Liver (tissue), 9 donors: ENCODE data around the gene KLF11. TPM values are rescaled to one million over a fixed set of nuclear protein-coding genes. Genes with fewer than 3 reads are reported as not detected.

ENCODE experiments used
- DNase-seq: peaks from one replicate; pipeline ENCODE4 v3.0.0-alpha.2; 2017; ENCODE audit warnings: low spot score
- H3K27ac ChIP-seq, 2 donors: one replicate each; pipeline ENCODE4 v1.7.0; 2013; ENCODE audit warnings: inconsistent platforms in 2 of 2, low read length in 2 of 2, control low read depth in 1 of 2, low read depth in 1 of 2, mild to moderate bottlenecking in 1 of 2
- H3K27me3 ChIP-seq, 4 donors: one replicate each; pipeline versions ENCODE4 v1.6.1 to v1.7.0; 2013; ENCODE audit warnings: low read length in 3 of 4, inconsistent platforms in 1 of 4, mild to moderate bottlenecking in 1 of 4, moderate library complexity in 1 of 4; ENCODE audit not compliant: control insufficient read depth in 4 of 4, insufficient read depth in 4 of 4
- H3K36me3 ChIP-seq, 4 donors: one replicate each; pipeline versions ENCODE4 v1.6.1 to v1.7.0; 2013; ENCODE audit warnings: low read length in 3 of 4, mild to moderate bottlenecking in 3 of 4, low read depth in 1 of 4, moderate library complexity in 1 of 4; ENCODE audit not compliant: control insufficient read depth in 4 of 4, insufficient read depth in 3 of 4
- H3K4me1 ChIP-seq, 4 donors: one replicate each; pipeline versions ENCODE4 v1.6.1 to v1.7.0; 2013; ENCODE audit warnings: low read length in 3 of 4, mild to moderate bottlenecking in 3 of 4, moderate library complexity in 1 of 4; ENCODE audit not compliant: control insufficient read depth in 4 of 4, insufficient read depth in 4 of 4
- H3K4me3 ChIP-seq, 3 donors: one replicate each; pipeline versions ENCODE4 v1.6.1 to v1.7.0; 2013; ENCODE audit warnings: low read length in 3 of 3, control low read depth in 1 of 3, low read depth in 1 of 3, mild to moderate bottlenecking in 1 of 3
- H3K9ac ChIP-seq, 2 donors: one replicate each; pipeline ENCODE4 v1.7.0; 2013; ENCODE audit warnings: low read length in 2 of 2, mild to moderate bottlenecking in 2 of 2, moderate library complexity in 2 of 2, control low read depth in 1 of 2, low read depth in 1 of 2
- H3K9me3 ChIP-seq, 4 donors: one replicate each; pipeline versions ENCODE4 v1.6.1 to v1.7.0; 2013; ENCODE audit warnings: low read length in 3 of 4; ENCODE audit not compliant: control insufficient read depth in 4 of 4
- EGR1 ChIP-seq, 2 donors: IDR thresholded peaks; 2 replicates each; pipeline ENCODE4 v1.6.1; 2016 to 2018; ENCODE audit warnings: antibody characterized with exemption in 2 of 2, low read depth in 2 of 2
- FOXA1 ChIP-seq: IDR thresholded peaks from 2 replicates; pipeline ENCODE4 v1.6.1; 2016; ENCODE audit warnings: antibody characterized with exemption
- FOXA2 ChIP-seq: IDR thresholded peaks from 2 replicates; pipeline ENCODE4 v1.6.1; 2016; ENCODE audit warnings: antibody characterized with exemption
- GABPA ChIP-seq, 2 donors: IDR thresholded peaks in 1 of 2; conservative IDR thresholded peaks in 1 of 2; 2 replicates each; pipeline ENCODE4 v1.6.1; 2016; ENCODE audit warnings: antibody characterized with exemption in 2 of 2, mild to moderate bottlenecking in 1 of 2, moderate library complexity in 1 of 2
- HNF4A ChIP-seq, 2 donors: conservative IDR thresholded peaks; 2 replicates each; pipeline ENCODE4 v1.6.1; 2016; ENCODE audit warnings: antibody characterized with exemption in 2 of 2, mild to moderate bottlenecking in 2 of 2
- HNF4G ChIP-seq: IDR thresholded peaks from 2 replicates; pipeline ENCODE4 v1.6.1; 2016; ENCODE audit warnings: antibody characterized with exemption
- JUND ChIP-seq, 2 donors: IDR thresholded peaks; 2 replicates each; pipeline ENCODE4 v1.6.1; 2016; ENCODE audit warnings: antibody characterized with exemption in 2 of 2
- NR2F2 ChIP-seq: IDR thresholded peaks from 2 replicates; pipeline ENCODE4 v1.6.1; 2016; ENCODE audit warnings: antibody characterized with exemption
- RAD21 ChIP-seq, 2 donors: IDR thresholded peaks; 2 replicates each; pipeline ENCODE4 v1.6.1; 2016; ENCODE audit warnings: antibody characterized with exemption in 2 of 2, mild to moderate bottlenecking in 2 of 2
- RXRA ChIP-seq, 2 donors: IDR thresholded peaks; 2 replicates each; pipeline ENCODE4 v1.6.1; 2017 to 2018; ENCODE audit warnings: antibody characterized with exemption in 2 of 2, mild to moderate bottlenecking in 1 of 2
- SP1 ChIP-seq: IDR thresholded peaks from 2 replicates; pipeline ENCODE4 v1.6.1; 2018; ENCODE audit warnings: antibody characterized with exemption, mild to moderate bottlenecking
- TAF1 ChIP-seq: conservative IDR thresholded peaks from 2 replicates; pipeline ENCODE4 v1.6.1; 2016; ENCODE audit warnings: antibody characterized with exemption, mild to moderate bottlenecking
- YY1 ChIP-seq: IDR thresholded peaks from 2 replicates; pipeline ENCODE4 v1.6.1; 2016; ENCODE audit warnings: antibody characterized with exemption, mild to moderate bottlenecking
- WGBS: extraction: QIAGEN DNeasy Blood & Tissue Kit; methylation state at CpG from one replicate; pipeline ENCODE4 v1.1.7; 2013; 5-methylcytosine and 5-hydroxymethylcytosine counted together
- polyA plus RNA-seq, 2 donors: library from polyadenylated mRNA; stranded (reverse) in 1 of 2; unstranded in 1 of 2; fragments of 200-250 nt in 1 of 2; fragments of >200 nt in 1 of 2; fragmentation: Nextera tagmentation in 1 of 2; extraction: Ambion mirVana in 1 of 2; gene quantifications; one replicate each; pipeline versions ENCODE4 v1.2.1 to v1.2.3, GENCODE V29; 2013 to 2015
- total RNA-seq, 2 donors: library from RNA; depleted of rRNA; stranded (reverse); fragments of >200 nt; gene quantifications; one replicate each; pipeline ENCODE4 v1.2.3, GENCODE V29; 2014
- TF ChIP-seq, protein P1 (sequence below): IDR thresholded peaks from 2 replicates; pipeline ENCODE4 v1.6.1; 2016; ENCODE audit warnings: antibody characterized with exemption
- TF ChIP-seq, protein P2 (sequence below): fragments of 150-350 bp; IDR thresholded peaks from 2 replicates; pipeline ENCODE4 v1.5.1; 2017; ENCODE audit warnings: improper control_type of control experiment, low read depth, low read length; ENCODE audit not compliant: missing input control
- TF ChIP-seq, protein P3 (sequence below): IDR thresholded peaks from 2 replicates; pipeline ENCODE4 v1.6.1; 2016; ENCODE audit warnings: antibody characterized with exemption, mild to moderate bottlenecking
- TF ChIP-seq, protein P4 (sequence below): IDR thresholded peaks from 2 replicates; pipeline ENCODE4 v1.6.1; 2016; ENCODE audit warnings: antibody characterized with exemption
- TF ChIP-seq, protein P5 (sequence below): IDR thresholded peaks from 2 replicates; pipeline ENCODE4 v1.6.1; 2016; ENCODE audit warnings: antibody characterized with exemption
- donor health status: healthy.
- donor health status: healthy.
- donor health status: healthy.
- donor health status: healthy.
- donor health status: healthy.

Gene KLF11
- total and polyA plus RNA-seq, 4 donors, result 10.5 to 43.0 (median 14.5) TPM

DNA sequence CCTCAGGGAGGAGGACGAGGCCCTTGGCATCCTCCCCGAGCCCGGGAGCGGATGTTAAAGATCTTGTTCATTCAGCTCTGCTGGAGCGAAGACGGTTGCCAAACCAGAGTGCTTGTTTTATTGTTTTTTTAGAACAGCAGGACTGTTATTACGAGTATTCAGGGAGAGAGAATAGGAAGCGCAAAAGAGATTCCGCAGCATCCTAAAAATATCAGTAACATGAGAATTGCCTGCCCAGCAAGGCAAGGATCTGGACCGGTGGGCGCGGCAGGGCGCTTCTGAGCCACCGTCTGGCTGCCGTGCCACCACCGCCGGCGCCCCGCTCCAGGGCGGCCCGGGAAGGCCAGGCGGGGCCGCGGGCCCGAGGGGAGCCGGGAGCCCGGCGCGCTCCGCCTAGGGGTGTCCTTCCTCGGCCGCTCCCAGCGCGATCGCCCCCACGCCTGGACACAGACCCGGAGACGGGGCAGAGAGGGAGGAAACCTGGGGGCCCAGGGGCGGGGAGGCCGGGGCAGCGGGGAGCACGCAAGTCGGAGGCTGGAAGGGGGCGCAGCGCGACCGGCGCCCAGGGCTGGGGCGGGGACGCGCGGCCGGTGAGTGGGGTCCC, 36.0 kb downstream of the KLF11 start:
- Histone ChIP-seq H3K27me3 (peaks cover 0 to 8% (median 3%) of the 10 kb centered on the region in 4 donors), H3K9ac (no peak overlapping the region)

More for the DNA sequence above, 36.0 kb downstream of the KLF11 start:
- 7% methylated on average over 53 of the region's 53 CpGs for WGBS
- H3K4me1 ChIP-seq, result peaks cover 0 to 7% (median 2%) of the 10 kb centered on the region in 4 donors
- H3K4me3 ChIP-seq, result peak overlapping the region in 1 of 3 donors; percentile 62
- peak overlapping the region; percentile 47 to 55 for H3K27ac ChIP-seq
- H3K36me3 ChIP-seq, result no peaks in the 10 kb centered on the region
- no peaks in the 10 kb centered on the region for H3K9me3 ChIP-seq
- no peak for DNase-seq
- TF ChIP-seq RXRA (IDR thresholded peaks at IDR 0.05), result no peak
- no peak for TF ChIP-seq HNF4G
- no peak for TF ChIP-seq TAF1
- no peak for TF ChIP-seq JUND (IDR thresholded peaks at IDR 0.05)
- TF ChIP-seq, protein P1, sequence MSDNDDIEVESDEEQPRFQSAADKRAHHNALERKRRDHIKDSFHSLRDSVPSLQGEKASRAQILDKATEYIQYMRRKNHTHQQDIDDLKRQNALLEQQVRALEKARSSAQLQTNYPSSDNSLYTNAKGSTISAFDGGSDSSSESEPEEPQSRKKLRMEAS, result no peak
- TF ChIP-seq FOXA1, result no peak
- TF ChIP-seq, protein P2, sequence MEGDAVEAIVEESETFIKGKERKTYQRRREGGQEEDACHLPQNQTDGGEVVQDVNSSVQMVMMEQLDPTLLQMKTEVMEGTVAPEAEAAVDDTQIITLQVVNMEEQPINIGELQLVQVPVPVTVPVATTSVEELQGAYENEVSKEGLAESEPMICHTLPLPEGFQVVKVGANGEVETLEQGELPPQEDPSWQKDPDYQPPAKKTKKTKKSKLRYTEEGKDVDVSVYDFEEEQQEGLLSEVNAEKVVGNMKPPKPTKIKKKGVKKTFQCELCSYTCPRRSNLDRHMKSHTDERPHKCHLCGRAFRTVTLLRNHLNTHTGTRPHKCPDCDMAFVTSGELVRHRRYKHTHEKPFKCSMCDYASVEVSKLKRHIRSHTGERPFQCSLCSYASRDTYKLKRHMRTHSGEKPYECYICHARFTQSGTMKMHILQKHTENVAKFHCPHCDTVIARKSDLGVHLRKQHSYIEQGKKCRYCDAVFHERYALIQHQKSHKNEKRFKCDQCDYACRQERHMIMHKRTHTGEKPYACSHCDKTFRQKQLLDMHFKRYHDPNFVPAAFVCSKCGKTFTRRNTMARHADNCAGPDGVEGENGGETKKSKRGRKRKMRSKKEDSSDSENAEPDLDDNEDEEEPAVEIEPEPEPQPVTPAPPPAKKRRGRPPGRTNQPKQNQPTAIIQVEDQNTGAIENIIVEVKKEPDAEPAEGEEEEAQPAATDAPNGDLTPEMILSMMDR, result no peak
- TF ChIP-seq, protein P3, sequence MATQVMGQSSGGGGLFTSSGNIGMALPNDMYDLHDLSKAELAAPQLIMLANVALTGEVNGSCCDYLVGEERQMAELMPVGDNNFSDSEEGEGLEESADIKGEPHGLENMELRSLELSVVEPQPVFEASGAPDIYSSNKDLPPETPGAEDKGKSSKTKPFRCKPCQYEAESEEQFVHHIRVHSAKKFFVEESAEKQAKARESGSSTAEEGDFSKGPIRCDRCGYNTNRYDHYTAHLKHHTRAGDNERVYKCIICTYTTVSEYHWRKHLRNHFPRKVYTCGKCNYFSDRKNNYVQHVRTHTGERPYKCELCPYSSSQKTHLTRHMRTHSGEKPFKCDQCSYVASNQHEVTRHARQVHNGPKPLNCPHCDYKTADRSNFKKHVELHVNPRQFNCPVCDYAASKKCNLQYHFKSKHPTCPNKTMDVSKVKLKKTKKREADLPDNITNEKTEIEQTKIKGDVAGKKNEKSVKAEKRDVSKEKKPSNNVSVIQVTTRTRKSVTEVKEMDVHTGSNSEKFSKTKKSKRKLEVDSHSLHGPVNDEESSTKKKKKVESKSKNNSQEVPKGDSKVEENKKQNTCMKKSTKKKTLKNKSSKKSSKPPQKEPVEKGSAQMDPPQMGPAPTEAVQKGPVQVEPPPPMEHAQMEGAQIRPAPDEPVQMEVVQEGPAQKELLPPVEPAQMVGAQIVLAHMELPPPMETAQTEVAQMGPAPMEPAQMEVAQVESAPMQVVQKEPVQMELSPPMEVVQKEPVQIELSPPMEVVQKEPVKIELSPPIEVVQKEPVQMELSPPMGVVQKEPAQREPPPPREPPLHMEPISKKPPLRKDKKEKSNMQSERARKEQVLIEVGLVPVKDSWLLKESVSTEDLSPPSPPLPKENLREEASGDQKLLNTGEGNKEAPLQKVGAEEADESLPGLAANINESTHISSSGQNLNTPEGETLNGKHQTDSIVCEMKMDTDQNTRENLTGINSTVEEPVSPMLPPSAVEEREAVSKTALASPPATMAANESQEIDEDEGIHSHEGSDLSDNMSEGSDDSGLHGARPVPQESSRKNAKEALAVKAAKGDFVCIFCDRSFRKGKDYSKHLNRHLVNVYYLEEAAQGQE, result no peak
- TF ChIP-seq HNF4A (conservative IDR thresholded peaks at IDR 0.05), result no peak
- TF ChIP-seq, protein P4, sequence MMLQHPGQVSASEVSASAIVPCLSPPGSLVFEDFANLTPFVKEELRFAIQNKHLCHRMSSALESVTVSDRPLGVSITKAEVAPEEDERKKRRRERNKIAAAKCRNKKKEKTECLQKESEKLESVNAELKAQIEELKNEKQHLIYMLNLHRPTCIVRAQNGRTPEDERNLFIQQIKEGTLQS, result no peak
- TF ChIP-seq, protein P5, sequence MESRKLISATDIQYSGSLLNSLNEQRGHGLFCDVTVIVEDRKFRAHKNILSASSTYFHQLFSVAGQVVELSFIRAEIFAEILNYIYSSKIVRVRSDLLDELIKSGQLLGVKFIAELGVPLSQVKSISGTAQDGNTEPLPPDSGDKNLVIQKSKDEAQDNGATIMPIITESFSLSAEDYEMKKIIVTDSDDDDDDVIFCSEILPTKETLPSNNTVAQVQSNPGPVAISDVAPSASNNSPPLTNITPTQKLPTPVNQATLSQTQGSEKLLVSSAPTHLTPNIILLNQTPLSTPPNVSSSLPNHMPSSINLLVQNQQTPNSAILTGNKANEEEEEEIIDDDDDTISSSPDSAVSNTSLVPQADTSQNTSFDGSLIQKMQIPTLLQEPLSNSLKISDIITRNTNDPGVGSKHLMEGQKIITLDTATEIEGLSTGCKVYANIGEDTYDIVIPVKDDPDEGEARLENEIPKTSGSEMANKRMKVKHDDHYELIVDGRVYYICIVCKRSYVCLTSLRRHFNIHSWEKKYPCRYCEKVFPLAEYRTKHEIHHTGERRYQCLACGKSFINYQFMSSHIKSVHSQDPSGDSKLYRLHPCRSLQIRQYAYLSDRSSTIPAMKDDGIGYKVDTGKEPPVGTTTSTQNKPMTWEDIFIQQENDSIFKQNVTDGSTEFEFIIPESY, result no peak
- TF ChIP-seq GABPA (IDR thresholded peaks at IDR 0.05 in 1 of 2, conservative IDR thresholded peaks at IDR 0.05 in 1 of 2), result no peak
- no peak for TF ChIP-seq RAD21 (IDR thresholded peaks at IDR 0.05)
- no peak for TF ChIP-seq SP1
- no peak for TF ChIP-seq YY1
- no peak for TF ChIP-seq EGR1 (IDR thresholded peaks at IDR 0.05; ENCODE audit: low read depth in 2 of 2)
- TF ChIP-seq FOXA2, result no peak
- TF ChIP-seq NR2F2, result no peak
